Thyroid gland (tissue), 4 donors: ENCODE measurements around the gene PAFAH1B2. TPM values are rescaled to one million over a fixed set of nuclear protein-coding genes. Genes with fewer than 3 reads are reported as not detected.
A peak's percentile ranks its signal among the peaks of the same experiment; 100 is the strongest.
"Not testable (repeated sequence)": the region's sequence is repeated elsewhere in the genome, so short reads cannot be mapped to it uniquely, and the experiment has no call there.

Experiments used
- DNase-seq, 2 donors: peaks; one replicate each; pipeline ENCODE4 v3.0.0-alpha.2; 2019
- H3K27ac ChIP-seq, 3 donors: fragments of 200-600 bp; sonication (generic); 1 replicate in 2 of 3; 2 replicates in 1 of 3; pipeline ENCODE4 v1.5.1; 2016 to 2019; ENCODE audit warnings: mild to moderate bottlenecking in 1 of 3, moderate library complexity in 1 of 3
- H3K27me3 ChIP-seq: fragments of 200-600 bp; sonication (generic); one replicate; pipeline ENCODE4 v1.5.1; 2019
- H3K36me3 ChIP-seq, 2 donors: fragments of 200-600 bp; sonication (generic); one replicate each; pipeline ENCODE4 v1.5.1; 2016 to 2019
- H3K4me1 ChIP-seq, 2 donors: fragments of 200-600 bp; sonication (generic); one replicate each; pipeline ENCODE4 v1.5.1; 2017 to 2019
- H3K4me3 ChIP-seq, 3 donors: fragments of 200-600 bp; sonication (generic); replicated peaks in 1 of 3; 1 replicate in 2 of 3; 2 replicates in 1 of 3; pipeline ENCODE4 v1.5.1; 2016; ENCODE audit warnings: mild to moderate bottlenecking in 1 of 3
- H3K9me3 ChIP-seq: fragments of 200-600 bp; sonication (generic); one replicate; pipeline ENCODE4 v1.5.1; 2017
- CTCF ChIP-seq, 6 experiments: fragments of 200-600 bp in 3 of 6; fragments of 450-650 bp in 3 of 6; sonication (generic) in 3 of 6; IDR thresholded peaks; one replicate each; pipeline ENCODE4 v1.5.1; 2016 to 2019; ENCODE audit warnings: antibody characterized with exemption in 6 of 6, mild to moderate bottlenecking in 2 of 6, inconsistent platforms in 1 of 6, moderate library complexity in 1 of 6
- POLR2A ChIP-seq, 2 donors: fragments of 450-650 bp; IDR thresholded peaks; one replicate each; pipeline ENCODE4 v1.6.1; 2017; ENCODE audit warnings: antibody characterized with exemption in 2 of 2, mild to moderate bottlenecking in 2 of 2, moderate library complexity in 1 of 2
- WGBS, 2 donors: methylation state at CpG; one replicate each; pipeline ENCODE4 v1.1.5; 2017; 5-methylcytosine and 5-hydroxymethylcytosine counted together
- intact Hi-C: fragments of 100-400 bp; cut with DNase I; formaldehyde crosslinking; loops from one replicate; pipeline ENCODE4 v1.15.1; 2023
- total RNA-seq, 4 donors: library from RNA; depleted of rRNA; stranded (reverse); fragments of >200 nt; gene quantifications; one replicate each; pipeline ENCODE4 v1.2.3, GENCODE V29; 2016

PAFAH1B2 gene
- total RNA-seq, 4 donors from 2014 or later = 107 to 128 (median 118) TPM

DNA sequence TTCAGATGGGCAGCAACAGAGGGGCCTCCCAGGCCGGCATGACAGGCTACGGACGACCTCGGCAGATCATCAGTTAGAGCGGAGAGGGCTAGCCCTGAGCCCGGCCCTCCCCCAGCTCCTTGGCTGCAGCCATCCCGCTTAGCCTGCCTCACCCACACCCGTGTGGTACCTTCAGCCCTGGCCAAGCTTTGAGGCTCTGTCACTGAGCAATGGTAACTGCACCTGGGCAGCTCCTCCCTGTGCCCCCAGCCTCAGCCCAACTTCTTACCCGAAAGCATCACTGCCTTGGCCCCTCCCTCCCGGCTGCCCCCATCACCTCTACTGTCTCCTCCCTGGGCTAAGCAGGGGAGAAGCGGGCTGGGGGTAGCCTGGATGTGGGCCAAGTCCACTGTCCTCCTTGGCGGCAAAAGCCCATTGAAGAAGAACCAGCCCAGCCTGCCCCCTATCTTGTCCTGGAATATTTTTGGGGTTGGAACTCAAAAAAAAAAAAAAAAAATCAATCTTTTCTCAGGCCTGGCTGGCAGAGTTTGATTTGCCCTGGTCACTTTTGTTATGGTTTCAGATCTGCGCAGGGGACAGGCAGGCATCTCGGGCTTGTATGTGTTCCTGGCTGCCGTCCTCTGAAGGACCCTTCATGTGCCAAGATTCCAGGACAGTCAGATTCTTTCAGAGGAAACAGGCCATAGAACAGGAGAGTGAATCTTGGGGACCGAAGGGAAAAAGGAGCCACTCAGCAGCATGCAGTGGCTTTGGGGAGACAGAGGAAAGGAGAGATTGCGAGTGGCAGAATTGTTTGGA is 60.4 kb downstream of the PAFAH1B2 start:
- TF ChIP-seq POLR2A (IDR thresholded peaks at IDR 0.05) = no peak
- no peak for TF ChIP-seq CTCF (IDR thresholded peaks at IDR 0.05)
- intact Hi-C loops = no loop called here
- H3K4me3 ChIP-seq = no peak overlapping the region
- peaks cover 5 to 7% of the 10 kb centered on the region in 2 donors for H3K36me3 ChIP-seq
- 62 to 63% methylated on average over 14 to 17 of the region's 17 CpGs for WGBS, 2 donors
- H3K27ac ChIP-seq = peak overlapping the region; percentile 57 to 81 (median 78)
- H3K27me3 ChIP-seq = no peaks in the 10 kb centered on the region
- H3K4me1 ChIP-seq = peaks cover 15 to 45% of the 10 kb centered on the region in 2 donors
- no peaks in the 10 kb centered on the region for H3K9me3 ChIP-seq
- DNase-seq = peak; percentile 79 to 84

DNA sequence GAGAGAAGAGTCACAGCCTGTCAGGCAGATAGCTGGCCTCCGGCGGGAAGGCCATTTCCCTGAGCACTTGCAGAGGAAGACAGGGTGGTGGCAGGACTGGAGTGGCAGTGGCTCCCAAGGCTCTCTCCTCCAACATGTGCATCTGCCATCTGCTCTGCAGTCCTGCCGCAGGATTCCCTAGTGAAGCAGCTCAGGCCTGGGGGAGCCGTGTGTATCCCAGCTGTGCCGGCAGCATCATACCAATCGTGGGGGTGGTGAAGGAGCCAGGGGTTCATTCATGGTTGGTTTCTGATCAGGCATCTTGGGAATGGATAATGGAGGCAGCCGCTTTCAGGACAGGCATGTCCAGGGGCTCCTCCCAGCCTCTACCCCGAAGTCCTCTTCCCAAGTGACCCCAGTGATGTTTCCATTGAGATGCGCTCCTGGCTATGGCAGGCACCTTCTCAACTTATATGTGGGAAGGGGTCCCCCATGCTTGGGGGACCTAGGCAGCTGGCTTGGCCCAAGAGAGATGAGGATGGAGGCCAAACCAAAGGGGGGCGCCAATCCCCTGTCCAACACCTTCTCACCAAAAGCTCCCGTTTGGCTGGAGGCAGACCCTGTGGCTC is 61.2 kb downstream of the PAFAH1B2 start:
- Histone ChIP-seq H3K27me3 (no peaks in the 10 kb centered on the region), H3K9me3 (no peaks in the 10 kb centered on the region), H3K4me3 (no peak overlapping the region), H3K36me3 (peaks cover 5 to 7% of the 10 kb centered on the region in 2 donors), H3K4me1 (peaks cover 15 to 43% of the 10 kb centered on the region in 2 donors), H3K27ac (peak overlapping the region; percentile 57 to 81 (median 78))
- peak in 1 of 2 donors; percentile 19 for DNase-seq
- no peak for TF ChIP-seq CTCF (IDR thresholded peaks at IDR 0.05)
- TF ChIP-seq POLR2A (IDR thresholded peaks at IDR 0.05) = no peak
- 84 to 90% methylated on average over 10 of the region's 11 CpGs for WGBS, 2 donors
- intact Hi-C loops = no loop called here

GRCh38 chr11:117206111-117206510 is 62.0 kb downstream of the PAFAH1B2 start:
- DNase-seq, H3K27me3 ChIP-seq, H3K36me3 ChIP-seq, intact Hi-C loops, H3K9me3 ChIP-seq, H3K4me3 ChIP-seq: not testable (repeated sequence)
- H3K27ac ChIP-seq = peak overlapping the region in 1 of 3 donors; percentile 10
- WGBS, 2 donors = 76 to 85% methylated on average over 7 to 8 of the region's 8 CpGs
- peaks cover 13 to 35% of the 10 kb centered on the region in 2 donors for H3K4me1 ChIP-seq

GRCh38 chr11:117206859-117207258 is 62.8 kb downstream of the PAFAH1B2 start:
- intact Hi-C loops, H3K4me3 ChIP-seq, DNase-seq, H3K27ac ChIP-seq, H3K9me3 ChIP-seq, H3K27me3 ChIP-seq, H3K36me3 ChIP-seq: not testable (repeated sequence)
- WGBS, 2 donors = 73% methylated on average over 5 of the region's 11 CpGs; no CpG with 5 or more reads in 1 of the 2 donors
- H3K4me1 ChIP-seq = peaks cover 6 to 28% of the 10 kb centered on the region in 2 donors

- 87 to 96% methylated on average over 5 of the region's 5 CpGs for WGBS, 2 donors
- H3K27ac ChIP-seq, intact Hi-C loops, H3K36me3 ChIP-seq, H3K9me3 ChIP-seq, DNase-seq, H3K4me3 ChIP-seq, H3K27me3 ChIP-seq: not testable (repeated sequence)
- H3K4me1 ChIP-seq = peaks cover 6 to 23% of the 10 kb centered on the region in 2 donors
These were observed 63.4 kb downstream of the PAFAH1B2 start for GRCh38 chr11:117207481-117207880.

DNA sequence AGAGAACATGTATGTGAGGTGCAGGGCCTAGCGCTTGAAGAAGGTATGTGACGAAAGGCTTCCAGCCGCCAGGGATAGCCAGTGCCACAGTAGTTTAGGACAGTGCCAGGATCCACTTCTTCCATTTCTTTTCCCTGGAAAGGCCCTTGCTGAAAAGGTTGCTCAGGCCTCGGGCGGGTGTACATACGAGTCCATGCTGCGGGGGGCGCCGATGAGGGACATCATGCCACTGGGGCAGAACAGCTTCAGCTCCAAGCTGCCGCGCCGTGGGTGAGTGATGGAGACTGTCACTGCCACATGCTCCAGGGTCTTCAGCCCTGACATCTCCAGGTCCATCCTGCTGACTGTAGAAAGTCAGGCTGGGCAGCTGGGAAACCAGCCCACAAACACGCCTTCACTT is 64.6 kb downstream of the PAFAH1B2 start:
- intact Hi-C loops, DNase-seq, H3K27ac ChIP-seq, H3K9me3 ChIP-seq, H3K4me3 ChIP-seq, H3K27me3 ChIP-seq: not testable (repeated sequence)
- 89% methylated on average over 9 of the region's 13 CpGs; no CpG with 5 or more reads in 1 of the 2 donors for WGBS, 2 donors
- peaks cover 4 to 15% of the 10 kb centered on the region in 2 donors for H3K36me3 ChIP-seq
- peaks cover 6 to 18% of the 10 kb centered on the region in 2 donors for H3K4me1 ChIP-seq

DNA sequence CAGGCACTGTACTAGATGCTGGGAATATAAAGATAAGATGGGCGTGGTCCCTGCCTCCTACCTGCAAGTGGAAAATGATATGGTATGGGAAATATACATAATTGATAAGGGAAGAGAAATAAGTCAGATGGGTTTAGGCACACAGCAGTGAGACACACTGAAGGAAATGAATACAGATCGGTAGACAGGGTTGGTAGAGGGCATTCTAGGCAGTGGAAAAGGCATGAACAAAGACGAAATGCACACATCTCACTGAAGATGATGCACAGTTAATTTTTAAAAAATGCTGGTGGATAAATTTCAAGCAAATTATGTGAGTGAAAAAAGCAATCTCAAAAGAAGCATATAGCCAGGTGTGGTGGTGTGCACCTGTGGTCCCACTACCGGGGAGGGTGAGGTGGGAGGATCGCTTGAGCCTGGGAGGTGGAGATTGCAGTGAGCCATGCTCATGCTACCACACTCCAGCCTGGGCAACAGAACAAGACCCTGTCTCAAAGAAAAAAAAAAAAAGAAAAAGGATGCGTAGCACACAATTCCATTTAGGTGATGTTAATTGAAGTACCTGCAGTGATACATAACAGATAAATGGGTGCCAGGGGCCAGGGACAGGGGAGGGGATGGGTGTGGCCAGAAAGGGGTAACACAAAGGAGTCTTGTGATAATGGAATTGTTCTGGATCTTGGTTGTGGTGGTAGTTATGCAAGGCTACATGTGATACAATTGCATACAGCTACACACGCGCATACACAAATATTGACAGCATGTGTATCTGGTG is 65.5 kb downstream of the PAFAH1B2 start:
- H3K4me1 ChIP-seq, H3K4me3 ChIP-seq, intact Hi-C loops, DNase-seq, H3K27me3 ChIP-seq, H3K9me3 ChIP-seq, H3K27ac ChIP-seq: not testable (repeated sequence)
- H3K36me3 ChIP-seq = peaks cover 2 to 17% of the 10 kb centered on the region in 2 donors
- WGBS, 2 donors = 90 to 93% methylated on average over 7 to 8 of the region's 8 CpGs
